HG02870 (cell line): Measurements from ENCODE around the gene DLX4.

Source experiments
- ATAC-seq: cut with Tn5 transposase; IDR thresholded peaks from one replicate; pipeline ENCODE4 v1.9.1; 2021; ENCODE audit warnings: mild to moderate bottlenecking, moderate library complexity; ENCODE audit not compliant: unreplicated experiment

The DLX4 gene, protein sequence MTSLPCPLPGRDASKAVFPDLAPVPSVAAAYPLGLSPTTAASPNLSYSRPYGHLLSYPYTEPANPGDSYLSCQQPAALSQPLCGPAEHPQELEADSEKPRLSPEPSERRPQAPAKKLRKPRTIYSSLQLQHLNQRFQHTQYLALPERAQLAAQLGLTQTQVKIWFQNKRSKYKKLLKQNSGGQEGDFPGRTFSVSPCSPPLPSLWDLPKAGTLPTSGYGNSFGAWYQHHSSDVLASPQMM

DNA sequence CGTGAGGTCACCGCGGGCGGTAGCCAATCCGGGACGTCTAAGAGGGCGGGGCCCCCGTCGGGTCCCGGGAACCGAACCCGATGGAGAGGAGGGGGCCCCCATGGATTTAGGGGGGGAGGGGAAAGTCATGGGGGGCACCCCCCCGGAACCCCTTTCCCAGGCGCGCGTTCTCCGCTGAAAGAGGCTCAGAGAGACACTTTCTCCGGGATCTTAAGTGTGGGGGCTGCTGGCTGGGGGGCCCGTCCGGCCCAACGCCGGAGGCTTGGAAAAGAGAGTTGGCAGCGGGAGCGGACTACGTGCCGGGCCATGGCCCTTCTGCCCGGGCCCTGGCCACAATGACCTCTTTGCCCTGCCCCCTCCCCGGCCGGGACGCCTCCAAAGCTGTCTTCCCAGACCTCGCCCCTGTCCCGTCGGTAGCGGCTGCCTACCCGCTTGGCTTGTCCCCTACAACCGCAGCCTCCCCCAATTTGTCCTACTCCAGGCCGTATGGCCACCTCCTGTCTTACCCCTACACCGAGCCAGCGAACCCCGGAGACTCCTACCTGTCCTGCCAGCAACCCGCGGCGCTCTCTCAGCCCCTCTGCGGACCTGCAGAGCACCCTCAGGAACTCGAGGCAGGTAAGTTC, at the start of gene DLX4:
DLX4 (plus strand) TSS at position 57 of the 626 bp plus-strand sequence; CDS start at position 336, 279 bp downstream.
- ATAC-seq, result no peak

DNA sequence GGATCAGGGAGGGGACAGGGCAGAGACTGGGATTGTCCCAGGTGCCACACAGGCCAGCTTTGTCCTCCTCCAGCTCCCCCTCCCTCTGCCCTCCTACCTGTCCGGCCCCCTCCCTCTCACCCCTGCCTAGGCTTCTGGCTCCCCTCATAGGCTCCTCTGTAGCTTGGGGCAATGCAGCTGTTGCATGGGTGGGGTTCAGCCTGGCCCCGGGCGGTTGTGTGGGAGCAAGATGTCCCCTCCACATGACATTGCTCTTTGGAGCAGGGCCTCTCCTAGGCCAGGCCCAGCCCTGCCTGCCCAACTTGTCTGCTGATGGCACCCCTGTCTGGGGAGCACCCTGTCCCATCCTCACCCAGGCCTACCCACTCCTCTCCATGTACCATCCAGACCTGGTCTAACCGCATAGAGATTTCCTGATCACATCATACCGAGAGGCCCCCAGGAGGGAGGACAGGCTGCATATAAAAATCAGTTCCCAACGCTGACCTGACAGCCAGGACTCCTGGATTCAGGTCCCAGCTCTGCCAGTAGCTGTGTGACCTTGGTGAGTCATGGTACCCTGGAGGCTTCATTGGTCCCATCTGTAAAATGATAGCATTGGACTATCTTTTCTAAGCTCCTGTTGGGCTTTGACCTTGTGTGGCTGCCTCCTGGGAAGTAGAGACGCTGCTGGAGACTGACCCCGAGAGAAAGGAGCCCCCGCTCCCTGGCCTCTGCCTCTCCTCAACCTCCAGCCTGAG, 48.8 kb upstream of the DLX4 start:
- ATAC-seq, result no peak

DNA sequence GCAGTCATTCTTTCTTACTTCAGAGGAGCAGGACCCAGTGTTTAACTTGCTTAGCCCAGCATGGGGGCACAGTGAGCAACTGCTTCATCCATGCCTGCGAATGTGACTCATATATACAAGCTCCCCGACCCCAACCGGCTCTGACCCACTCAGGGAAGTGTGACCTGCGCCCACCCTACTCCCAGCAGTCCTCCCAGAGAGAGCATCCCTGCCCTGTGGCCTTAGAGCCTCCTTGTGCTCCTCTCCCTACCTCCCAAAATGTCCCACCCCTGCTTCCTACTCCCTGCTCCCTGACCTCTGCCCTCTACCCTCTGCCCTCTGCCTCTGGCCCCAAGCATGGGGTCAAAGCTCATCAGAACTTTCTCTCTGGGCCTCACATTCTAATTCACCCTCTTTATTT, 46.9 kb upstream of the DLX4 start:
- ATAC-seq, result no peak

DNA sequence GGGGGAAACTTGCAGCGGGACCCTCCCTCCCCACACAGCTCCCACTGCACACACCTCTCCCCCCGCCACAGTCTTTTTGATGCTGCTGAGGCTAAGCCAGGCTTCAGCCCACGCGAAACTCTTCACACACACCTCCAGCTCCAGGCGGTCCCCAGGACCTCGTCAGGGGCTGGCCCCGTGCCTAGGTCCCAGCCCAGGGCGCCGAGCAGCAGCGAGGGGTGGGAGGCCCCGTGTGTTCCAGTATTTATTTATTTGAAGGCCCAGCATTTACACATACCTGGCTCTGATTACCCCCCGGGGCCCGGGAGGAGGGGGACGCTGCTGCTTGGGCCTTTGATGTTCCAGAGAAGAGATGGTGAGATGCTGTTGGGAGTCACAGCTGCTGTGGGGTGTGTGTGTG, 44.9 kb upstream of the DLX4 start:
- ATAC-seq, result no peak

DNA sequence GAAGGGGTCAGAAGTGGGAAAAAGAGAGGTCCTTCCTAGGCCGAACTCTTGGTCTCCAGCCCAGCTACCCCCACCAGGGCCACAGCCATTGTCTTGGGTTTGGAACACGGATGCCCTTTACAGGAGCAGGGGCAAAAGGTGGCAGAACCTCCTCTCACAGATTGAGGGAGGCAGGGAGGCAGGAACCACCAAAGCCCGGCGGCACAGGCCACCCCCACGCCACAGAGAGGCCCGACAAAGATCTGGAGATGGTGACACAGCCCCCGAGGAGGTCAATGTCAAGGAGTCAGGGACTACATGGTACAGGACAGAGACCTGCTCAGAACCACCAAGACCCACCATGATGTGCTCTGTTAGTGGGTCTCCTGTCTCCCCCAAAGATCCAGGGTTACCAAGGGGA, 44.4 kb upstream of the DLX4 start:
- no peak for ATAC-seq

DNA sequence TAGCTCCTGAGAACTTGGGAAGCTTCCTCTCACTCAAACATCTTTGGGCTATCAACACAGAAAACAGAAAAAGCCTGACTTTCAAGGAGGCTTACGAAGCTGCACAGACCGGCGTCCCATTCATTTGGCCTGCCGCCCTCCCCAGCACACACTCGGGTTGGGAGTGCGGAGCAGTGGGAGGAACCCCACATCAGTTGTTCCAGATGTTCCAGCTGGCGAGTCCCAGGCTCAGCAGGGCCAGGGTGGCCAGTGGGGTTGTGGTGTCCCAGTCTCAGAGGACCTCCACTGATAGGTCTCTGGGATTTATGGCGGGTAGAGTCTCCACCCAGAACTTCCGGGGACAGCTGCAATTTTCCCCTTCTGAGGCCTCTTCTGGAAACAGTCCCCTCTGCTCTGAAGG, 43.1 kb upstream of the DLX4 start:
- ATAC-seq, result no peak

DNA sequence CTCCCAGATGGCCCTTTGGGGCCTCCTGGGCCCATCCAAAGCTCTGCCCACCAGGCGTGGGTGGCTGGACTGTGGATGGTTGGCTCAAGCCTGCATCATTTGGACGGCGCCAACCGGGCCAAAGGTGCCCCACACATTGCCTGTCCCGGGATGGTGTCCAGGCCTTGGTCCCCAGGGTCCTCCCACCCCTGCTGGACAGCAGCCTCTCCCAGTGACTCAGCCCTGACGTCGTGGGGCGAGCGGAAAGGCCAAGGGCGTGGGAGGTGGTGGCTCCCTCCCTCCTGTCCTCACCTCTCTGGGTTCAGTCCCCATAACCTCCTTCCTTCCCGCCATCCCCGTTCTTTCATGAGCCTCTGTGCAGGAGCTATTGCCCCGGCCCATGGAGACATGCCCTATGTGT, 42.1 kb upstream of the DLX4 start:
- no peak for ATAC-seq

DNA sequence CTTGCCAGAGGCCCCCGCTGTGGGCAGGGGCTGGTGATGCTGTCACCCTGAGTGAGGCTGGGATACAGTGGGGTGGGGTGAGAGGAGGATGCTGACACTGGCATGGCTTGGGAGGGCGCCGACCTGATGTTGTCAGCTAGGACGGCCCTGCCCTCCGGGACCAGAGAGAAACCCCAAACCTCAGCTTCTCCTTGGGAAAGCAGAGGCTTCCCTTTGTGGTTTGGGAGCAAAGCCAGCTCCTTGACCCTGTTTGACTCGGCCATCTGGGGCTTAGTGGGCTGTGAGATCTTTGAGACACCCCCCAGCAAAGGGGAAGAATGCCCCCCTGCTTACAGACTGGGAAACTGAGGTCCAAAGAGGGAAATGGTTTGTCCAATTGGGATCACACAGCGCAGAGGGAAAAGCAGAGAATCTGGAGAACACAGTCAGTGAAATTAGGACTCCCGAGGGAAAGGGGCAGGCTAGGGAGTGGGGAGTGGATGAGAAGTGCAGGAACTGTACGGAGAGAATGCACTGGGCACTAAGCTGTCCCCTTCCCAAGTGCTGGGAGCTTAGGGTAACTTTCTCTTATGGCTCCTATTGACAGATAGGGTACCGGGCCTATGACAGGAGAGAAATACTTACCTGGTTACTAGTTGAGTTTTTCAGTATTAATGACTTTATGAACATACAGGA, 40.7 kb upstream of the DLX4 start:
- no peak for ATAC-seq

DNA sequence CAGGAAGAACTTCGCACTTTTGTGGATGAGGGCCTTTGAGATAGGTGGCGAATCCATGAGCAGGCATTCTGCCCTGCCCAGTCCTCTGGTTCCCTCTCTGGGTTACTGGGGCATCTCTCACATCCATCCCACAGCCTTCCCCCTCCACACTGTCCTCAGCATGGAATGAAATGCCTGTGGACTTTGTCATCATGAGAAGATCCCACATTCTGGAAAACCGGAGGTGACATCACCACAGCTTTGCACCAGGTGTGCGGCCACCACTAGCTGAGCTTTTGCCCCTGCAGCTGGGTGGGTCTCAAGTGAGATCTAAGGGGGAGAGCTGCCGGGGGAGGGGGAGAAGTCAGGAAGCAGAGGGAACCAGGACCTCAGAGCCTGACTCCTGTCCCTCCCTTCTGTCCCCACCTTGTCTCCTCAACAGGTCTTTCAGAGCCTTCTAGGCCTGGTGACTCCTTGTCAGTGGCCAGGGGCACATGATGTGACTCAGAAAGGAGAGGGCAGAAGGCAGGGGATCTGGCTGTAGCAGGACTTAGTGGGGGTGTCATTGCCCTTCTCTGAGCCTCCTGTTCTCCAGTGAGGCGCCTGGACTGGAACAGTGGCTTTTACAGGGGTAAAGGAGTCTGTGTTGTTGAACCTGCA, 40.0 kb upstream of the DLX4 start:
- no peak for ATAC-seq

DNA sequence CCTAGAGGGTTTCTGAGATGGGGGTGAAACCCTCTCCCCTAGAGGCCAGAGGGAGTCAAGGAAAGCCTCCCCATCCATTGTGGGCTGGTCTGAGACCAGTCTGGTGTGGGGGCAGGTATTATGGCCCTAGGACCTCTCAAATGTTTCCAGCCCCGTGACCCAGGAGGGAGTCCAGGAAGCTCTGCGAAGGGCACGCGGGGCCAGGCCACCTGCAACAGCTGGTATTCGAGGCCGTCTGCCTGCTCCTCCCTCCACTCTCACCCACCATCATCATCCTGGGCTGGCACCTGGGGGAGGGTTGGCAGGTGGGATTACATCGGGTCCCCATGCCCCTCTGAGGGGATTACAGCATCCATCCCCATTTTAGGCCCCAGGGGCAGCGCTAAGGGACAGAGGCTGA, 38.1 kb upstream of the DLX4 start:
- no peak for ATAC-seq

DNA sequence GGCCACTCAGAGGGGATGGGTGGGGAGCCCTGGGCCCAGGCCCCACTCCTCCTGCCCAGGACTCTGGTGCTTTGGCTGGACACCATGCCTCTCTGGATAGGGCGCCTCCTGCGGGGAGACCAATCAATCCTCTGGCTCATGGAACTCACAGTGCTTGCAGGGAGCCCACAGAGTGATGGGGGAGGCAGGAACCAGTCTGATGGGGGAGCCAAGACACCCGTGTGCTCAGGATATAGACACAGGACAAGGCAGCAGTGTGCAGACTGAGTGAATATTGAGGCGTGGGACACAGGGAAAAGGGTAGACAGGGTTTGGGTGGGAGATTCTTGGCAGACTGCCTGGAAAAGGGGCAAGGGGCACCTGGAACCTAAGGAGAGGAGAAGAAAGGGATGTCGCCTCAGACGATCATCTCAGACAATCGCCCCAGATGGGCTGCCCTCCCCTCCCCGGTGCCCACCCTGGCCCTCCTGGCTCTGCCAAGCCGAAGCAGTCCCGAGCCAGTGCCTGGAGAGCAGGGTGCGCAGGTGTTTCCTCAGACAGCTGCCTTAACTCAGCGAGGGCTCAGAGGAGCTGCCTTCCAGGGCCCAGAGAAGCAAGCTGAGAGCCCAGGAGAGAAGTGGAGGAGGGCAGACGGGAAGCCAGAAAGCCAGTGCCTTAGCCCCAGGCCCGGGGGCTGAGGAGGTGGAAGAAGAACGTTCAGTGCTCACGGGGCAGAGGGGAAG, 37.4 kb upstream of the DLX4 start:
- ATAC-seq, result no peak

DNA sequence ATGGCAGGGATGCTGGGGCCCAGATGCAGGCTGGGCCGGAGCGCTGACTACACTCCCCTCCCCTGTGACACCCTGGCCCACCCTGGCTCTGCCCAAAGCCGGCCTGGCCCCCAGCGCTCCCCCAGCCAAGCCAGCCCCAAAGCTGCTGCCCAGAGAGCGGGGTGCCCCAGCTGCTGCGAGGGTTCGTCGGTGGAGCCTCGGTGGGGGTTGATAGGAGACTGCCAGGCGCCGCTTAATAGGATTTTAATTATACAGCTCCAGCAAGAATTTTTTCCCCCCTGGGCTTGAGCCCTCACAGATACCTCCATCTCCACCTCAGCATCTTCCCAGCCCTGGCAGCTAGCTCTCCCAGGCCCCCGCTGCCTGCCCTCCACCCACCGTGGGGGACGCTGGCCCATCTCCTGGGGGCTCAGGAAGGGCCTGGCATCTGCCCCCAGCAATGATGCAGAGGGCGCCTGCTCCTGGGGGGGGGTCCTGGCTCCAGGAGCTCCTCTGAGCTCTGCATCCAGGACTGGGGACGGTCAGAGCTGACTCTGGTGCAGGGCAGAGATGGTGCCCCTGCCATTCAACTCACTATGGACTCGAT, 36.8 kb upstream of the DLX4 start:
- ATAC-seq, result no peak

DNA sequence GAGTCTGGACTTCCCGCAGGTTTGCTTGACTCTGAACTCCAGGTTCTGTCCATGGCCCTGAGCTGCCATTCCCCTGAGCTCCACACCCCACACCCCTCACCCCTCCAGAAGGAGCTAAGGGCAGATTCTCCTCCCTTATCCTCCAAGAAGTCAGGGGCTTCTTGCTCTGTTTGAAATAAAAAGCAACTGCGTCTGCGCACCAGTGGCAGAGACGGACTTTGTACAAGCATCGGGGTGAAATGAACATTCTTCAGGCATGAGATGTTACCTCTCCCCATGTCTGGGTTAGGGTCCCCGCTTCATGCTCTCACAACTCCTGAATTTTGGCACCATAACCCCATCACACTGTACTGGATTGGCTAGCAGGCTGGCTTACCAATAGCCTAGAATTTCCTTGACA, 36.1 kb upstream of the DLX4 start:
- ATAC-seq, result no peak

DNA sequence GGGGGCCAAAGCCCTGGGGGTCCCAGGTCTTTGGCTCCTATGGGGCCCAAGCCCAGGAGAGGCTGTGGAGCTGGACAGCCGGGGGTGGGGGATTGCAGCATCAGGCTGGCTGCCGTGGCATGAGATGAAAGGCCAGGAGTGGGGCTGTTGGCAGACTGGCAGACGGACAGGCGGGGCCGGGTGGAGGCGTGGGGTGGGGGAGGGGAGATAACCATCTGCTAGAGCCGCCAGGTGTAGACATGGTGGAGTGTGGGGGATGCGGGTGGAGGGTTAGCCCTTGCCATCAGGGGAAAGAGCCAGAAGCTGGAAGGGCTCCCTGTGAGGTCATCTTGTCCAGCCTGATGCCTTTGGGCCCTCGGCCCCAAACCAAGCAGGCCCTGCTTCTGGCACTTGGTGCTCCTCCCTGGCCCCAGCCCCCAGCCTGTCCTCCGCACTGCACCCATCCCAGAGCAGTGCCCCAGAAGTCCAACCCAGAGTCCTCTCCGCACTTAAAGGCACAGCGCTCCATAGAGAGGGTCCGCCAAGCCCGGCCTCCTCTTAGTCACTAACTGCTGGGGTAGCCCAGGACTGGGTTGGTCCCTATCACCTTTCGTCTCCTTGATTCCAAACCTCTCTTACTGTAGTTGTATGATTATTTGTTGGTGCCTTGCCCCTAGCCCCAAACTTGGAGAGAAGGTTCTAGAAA, 33.3 kb upstream of the DLX4 start:
- ATAC-seq, result no peak

DNA sequence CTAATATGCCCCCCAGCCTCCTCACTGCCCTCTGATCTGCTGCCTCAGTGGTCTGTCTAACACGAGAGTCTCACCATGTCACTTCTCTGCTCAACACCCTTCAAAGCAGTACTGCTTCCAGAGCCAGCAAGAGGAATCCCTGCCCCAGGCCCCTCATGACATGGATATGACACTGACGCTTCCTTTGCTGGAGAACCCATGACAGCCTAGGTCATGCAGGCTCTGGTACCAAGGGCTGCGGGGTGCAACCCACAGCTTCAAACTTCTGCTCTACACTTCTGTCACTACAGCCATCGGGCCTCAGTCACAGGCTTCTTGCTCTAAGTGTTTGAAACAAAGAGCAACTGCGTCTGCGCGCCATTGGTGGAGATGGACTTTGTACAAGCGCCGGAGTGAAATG, 32.6 kb upstream of the DLX4 start:
- ATAC-seq, result no peak

DNA sequence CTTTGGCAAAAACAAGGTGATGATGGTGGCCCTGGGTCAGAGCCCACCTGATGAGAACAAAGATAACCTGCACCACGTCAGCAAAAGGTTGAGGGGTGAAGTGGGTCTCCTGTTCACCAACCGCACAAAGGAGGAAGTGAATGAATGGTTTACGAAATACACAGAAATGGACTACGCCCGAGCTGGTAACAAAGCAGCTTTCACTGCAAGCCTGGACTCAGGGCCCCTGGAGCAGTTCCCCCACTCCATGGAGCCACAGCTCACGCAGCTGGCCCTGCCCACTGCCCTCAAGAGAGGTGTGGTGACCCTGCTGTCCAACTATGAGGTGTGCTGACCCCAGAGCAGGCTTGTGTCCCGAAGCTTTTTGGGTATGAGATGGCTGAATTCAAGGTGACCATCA, 29.7 kb upstream of the DLX4 start:
- ATAC-seq, result no peak

DNA sequence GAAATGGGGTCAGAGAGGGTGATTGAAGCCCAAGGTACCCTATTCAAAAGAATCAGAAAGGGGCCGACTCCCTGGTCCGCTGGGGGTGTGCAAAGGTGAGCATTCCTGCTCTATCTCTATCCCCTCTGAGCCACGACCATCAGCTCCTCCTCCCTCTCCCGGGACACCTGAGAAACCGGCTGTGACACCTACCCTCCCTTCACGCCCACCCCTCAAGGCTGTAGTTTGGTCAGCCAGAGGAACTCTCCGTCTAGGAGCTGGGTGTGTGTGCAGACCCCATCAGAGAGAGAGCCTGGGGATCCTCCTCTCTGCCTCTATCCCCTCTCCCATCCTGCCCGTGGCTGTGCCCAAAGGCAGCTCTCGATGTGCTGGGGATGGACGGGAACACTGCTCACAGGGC, 27.6 kb upstream of the DLX4 start:
- ATAC-seq, result no peak

DNA sequence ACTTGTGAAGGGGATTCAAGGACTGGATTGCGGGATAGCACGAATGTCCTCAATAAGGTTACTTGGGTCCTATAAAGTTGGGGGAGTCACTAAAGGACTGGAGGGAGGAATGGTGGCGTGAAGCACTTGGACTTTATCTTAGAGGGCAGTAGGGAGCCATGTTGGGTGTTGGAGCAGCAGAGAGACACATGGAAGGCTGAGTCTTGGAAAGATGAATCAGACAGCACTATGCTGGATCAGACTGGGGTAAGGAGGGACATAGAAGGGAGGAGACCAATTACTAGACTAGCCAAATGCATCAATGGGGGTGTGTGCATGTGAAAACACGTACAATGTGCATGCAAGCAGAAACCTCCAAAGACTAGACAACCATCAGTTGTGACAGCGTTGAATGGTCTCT, 26.0 kb upstream of the DLX4 start:
- no peak for ATAC-seq

DNA sequence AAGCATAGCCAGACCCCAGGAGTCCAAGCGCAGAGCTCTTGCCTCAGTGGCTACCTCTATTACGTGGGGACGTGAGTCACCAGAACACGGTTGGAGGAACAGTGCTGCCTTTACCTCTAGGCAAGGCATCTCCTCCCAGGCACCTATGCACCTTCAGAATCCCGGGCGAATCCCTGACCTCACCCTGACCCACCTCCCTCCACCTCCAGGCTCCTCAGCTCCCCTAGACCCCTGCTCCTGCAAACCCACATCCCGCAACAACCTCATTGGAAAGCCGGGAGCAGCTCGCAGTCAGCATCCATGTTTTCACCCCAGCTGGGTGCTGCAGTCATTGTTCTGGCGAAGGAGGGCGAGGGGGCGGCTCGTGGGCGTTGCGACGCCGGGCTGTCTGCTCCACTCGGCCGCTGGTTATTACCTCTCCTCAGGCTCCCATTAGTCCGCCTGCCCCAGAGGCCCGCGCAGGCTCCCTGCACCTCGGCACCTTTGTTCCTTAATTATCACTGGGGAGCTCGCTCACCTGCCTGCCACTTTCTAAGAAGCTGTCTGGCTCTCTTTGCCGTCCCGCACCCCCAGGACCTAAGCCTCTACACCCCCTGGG, 24.6 kb upstream of the DLX4 start:
- no peak for ATAC-seq
